Naive thymus-derived CD4-positive, alpha-beta T cell (primary cell): ENCODE measurements around the gene SYNE2. TPM values are rescaled to one million over a fixed set of nuclear protein-coding genes. Genes with fewer than 3 reads are reported as not detected.

Source experiments
- ATAC-seq: fragments of 150-1000 bp; cut with Tn5 transposase; 2 replicates; pipeline ENCODE4 v1.10.0; 2021; ENCODE audit warnings: mild to moderate bottlenecking, moderate library complexity
- CTCF ChIA-PET: fragments of 350-600 bp; sonication (Branson Sonifier 250); formaldehyde crosslinking; loops from one replicate; lab custom pipeline; 2021; ENCODE audit warnings: antibody characterized with exemption; lab: Charles Lee
- POLR2A ChIA-PET: fragments of 350-600 bp; sonication (Branson Sonifier 250); formaldehyde crosslinking; loops from one replicate; lab custom pipeline; 2021; ENCODE audit warnings: antibody characterized with exemption, inconsistent platforms; lab: Charles Lee
- DNase-seq, 9 donors: peaks; one replicate each; pipeline versions ENCODE4 v3.0.0 to v3.0.0-alpha.2; 2020 to 2022; ENCODE audit warnings: mixed read lengths in 1 of 9
- H3K27ac ChIP-seq: one replicate; pipeline ENCODE4 v1.7.0; 2013; ENCODE audit warnings: mild to moderate bottlenecking, low read depth, low read length, moderate library complexity
- H3K27me3 ChIP-seq, 2 donors: one replicate each; pipeline ENCODE4 v1.7.0; 2013; ENCODE audit warnings: low read length in 2 of 2, mild to moderate bottlenecking in 2 of 2, moderate library complexity in 2 of 2; ENCODE audit not compliant: control insufficient read depth in 2 of 2, insufficient read depth in 2 of 2
- H3K36me3 ChIP-seq, 3 experiments: 1 replicate in 2 of 3; 2 replicates in 1 of 3; pipeline ENCODE4 v1.7.0; 2013; ENCODE audit warnings: low read length in 3 of 3, mild to moderate bottlenecking in 3 of 3, moderate library complexity in 1 of 3; ENCODE audit not compliant: insufficient read depth in 3 of 3, control insufficient read depth in 2 of 3
- H3K4me1 ChIP-seq, 2 donors: one replicate each; pipeline ENCODE4 v1.7.0; 2013; ENCODE audit warnings: low read length in 2 of 2, mild to moderate bottlenecking in 2 of 2, moderate library complexity in 1 of 2; ENCODE audit not compliant: control insufficient read depth in 2 of 2, insufficient read depth in 2 of 2
- H3K4me3 ChIP-seq: 2 replicates; pipeline ENCODE4 v1.7.0; 2013; ENCODE audit warnings: mild to moderate bottlenecking, low read length
- H3K9me3 ChIP-seq, 3 experiments: 1 replicate in 2 of 3; 2 replicates in 1 of 3; pipeline ENCODE4 v1.7.0; 2013; ENCODE audit warnings: low read length in 3 of 3; ENCODE audit not compliant: control insufficient read depth in 2 of 3
- H3K27ac Mint-ChIP-seq, 9 donors: one replicate each; pipeline ENCODE4 v1.8.0; 2020 to 2022; ENCODE audit warnings: mixed read lengths in 9 of 9, mild to moderate bottlenecking in 8 of 9, moderate library complexity in 5 of 9, inconsistent platforms in 2 of 9
- H3K27me3 Mint-ChIP-seq, 5 donors: one replicate each; pipeline ENCODE4 v1.8.0; 2021 to 2022; ENCODE audit warnings: mixed read lengths in 5 of 5, mild to moderate bottlenecking in 1 of 5
- H3K36me3 Mint-ChIP-seq, 5 donors: one replicate each; pipeline ENCODE4 v1.8.0; 2020 to 2022; ENCODE audit warnings: mixed read lengths in 5 of 5, mild to moderate bottlenecking in 3 of 5, inconsistent platforms in 1 of 5
- H3K4me1 Mint-ChIP-seq, 7 donors: one replicate each; pipeline ENCODE4 v1.8.0; 2020 to 2022; ENCODE audit warnings: mixed read lengths in 7 of 7, mild to moderate bottlenecking in 3 of 7, inconsistent platforms in 1 of 7
- H3K4me3 Mint-ChIP-seq, 10 donors: one replicate each; pipeline ENCODE4 v1.8.0; 2020 to 2022; ENCODE audit warnings: mild to moderate bottlenecking in 10 of 10, mixed read lengths in 10 of 10, moderate library complexity in 6 of 10, inconsistent platforms in 2 of 10
- H3K9me3 Mint-ChIP-seq, 11 donors: one replicate each; pipeline ENCODE4 v1.8.0; 2020 to 2022; ENCODE audit warnings: mixed read lengths in 11 of 11, mild to moderate bottlenecking in 4 of 11, inconsistent platforms in 1 of 11, moderate library complexity in 1 of 11
- intact Hi-C, 2 donors: fragments of 100-400 bp; cut with micrococcal nuclease; formaldehyde crosslinking; loops; one replicate each; pipeline ENCODE4 v1.15.1; 2023
- polyA plus RNA-seq, 2 donors: library from polyadenylated mRNA; unstranded; fragments of 300-500 nt; fragmentation: Illumina TruSeq; gene quantifications; one replicate each; pipeline ENCODE4 v1.2.3, GENCODE V29; 2021
- total RNA-seq, 6 experiments: library from RNA in 5 of 6; stranded (reverse) in 5 of 6; gene quantifications; 1 replicate in 5 of 6; 2 replicates in 1 of 6; pipeline ENCODE4 v1.2.3 and lab custom pipeline; 2021 to 2026

The SYNE2 gene
- total and polyA plus RNA-seq, 7 experiments from 2014 or later, result 22.4 to 170 (median 139) TPM

DNA sequence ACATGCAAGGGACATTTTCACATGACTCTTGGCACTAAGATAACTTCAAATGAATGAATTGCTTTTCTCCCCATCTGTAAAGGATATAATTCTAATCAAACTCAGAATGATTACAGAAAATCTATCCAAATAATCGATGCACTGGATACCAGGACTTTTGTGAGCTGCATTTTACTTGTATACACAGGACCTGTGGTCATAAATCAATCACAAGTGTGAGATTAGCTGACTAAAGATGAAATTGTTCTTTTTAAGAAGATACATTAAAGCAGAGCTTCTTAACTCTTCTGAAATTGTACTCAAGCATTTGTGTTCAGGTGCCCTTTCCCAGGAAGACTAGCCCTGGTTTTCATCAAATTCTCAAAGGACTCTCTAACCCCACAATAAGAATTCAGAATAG is 375.1 kb downstream of the SYNE2 start:
- intact Hi-C loops, result no loop called here
- no peak for DNase-seq
- Histone ChIP-seq H3K27me3 (no peaks in the 10 kb centered on the region), H3K4me3 (no peak overlapping the region), H3K4me1 (no peaks in the 10 kb centered on the region), H3K9me3 (no peaks in the 10 kb centered on the region), H3K36me3 (peaks cover 11 to 47% (median 38%) of the 10 kb centered on the region in 3 experiments), H3K27ac (no peak overlapping the region)
- Mint-ChIP-seq H3K27me3 (no peaks in the 10 kb centered on the region), H3K27ac (peak overlapping the region in 2 of 9 donors; percentile 8 to 22), H3K4me1 (peaks cover 0 to 8% (median 0%) of the 10 kb centered on the region in 7 donors), H3K4me3 (no peak overlapping the region), H3K36me3 (peaks cover 4 to 42% (median 18%) of the 10 kb centered on the region in 5 donors), H3K9me3 (no peaks in the 10 kb centered on the region)
- ChIA-PET POLR2A (no interaction called here), CTCF (no interaction called here)
- ATAC-seq, result no peak

GRCh38 chr14:64229489-64229888 is 376.7 kb downstream of the SYNE2 start:
- H3K27ac Mint-ChIP-seq, result no peak overlapping the region
- DNase-seq (no peak), ATAC-seq (no peak)
- no peak overlapping the region for H3K4me3 Mint-ChIP-seq
- H3K9me3 ChIP-seq, result no peaks in the 10 kb centered on the region
- H3K4me3 ChIP-seq, result no peak overlapping the region
- H3K4me1 ChIP-seq, result no peaks in the 10 kb centered on the region
- peaks cover 0 to 30% (median 12%) of the 10 kb centered on the region in 5 donors for H3K36me3 Mint-ChIP-seq
- POLR2A ChIA-PET, result no interaction called here
- H3K27me3 ChIP-seq, result no peaks in the 10 kb centered on the region
- H3K9me3 Mint-ChIP-seq, result no peaks in the 10 kb centered on the region
- H3K27me3 Mint-ChIP-seq, result no peaks in the 10 kb centered on the region
- intact Hi-C loops, result no loop called here
- H3K27ac ChIP-seq, result no peak overlapping the region
- H3K4me1 Mint-ChIP-seq, result peaks cover 0 to 8% (median 0%) of the 10 kb centered on the region in 7 donors
- H3K36me3 ChIP-seq, result peaks cover 8 to 32% (median 23%) of the 10 kb centered on the region in 3 experiments
- CTCF ChIA-PET, result no interaction called here

DNA sequence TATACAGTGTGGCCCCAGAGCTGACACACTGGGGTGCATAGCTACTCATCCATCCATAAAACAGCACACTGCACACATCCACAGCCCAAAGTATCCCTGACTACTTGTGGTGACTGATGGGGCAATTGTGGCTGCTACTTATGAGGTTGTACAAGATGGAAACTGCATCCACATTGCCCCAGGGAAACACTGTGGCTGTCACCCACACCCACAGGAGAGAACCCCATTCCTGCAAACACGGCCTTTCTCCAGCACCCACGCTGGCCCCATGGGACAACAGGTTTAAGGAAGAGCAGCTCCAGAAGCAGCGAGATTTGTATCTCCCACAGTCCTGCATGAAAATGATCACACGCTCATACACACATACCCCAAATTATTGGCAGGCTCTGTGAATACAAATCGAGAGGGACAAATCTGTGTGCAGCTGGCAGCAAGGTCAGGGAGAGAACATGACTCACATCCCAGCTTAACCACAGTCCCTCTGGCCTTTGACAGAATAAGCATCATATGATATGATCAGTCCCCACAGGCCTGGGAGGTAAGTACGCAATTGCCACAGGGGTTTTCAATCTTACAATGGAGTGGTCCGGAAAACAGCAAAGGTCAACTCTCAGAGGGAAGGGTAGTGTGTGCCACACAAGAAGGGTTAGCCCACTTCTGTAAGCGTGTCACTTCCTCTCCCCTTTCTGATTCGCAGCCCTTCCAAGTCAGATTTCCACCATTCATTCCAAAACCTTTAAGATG is 379.5 kb downstream of the SYNE2 start:
- ChIA-PET POLR2A (no interaction called here), CTCF (no interaction called here)
- ATAC-seq, result no peak
- intact Hi-C loops, result no loop called here
- Mint-ChIP-seq H3K27me3 (peaks cover 0 to 4% (median 0%) of the 10 kb centered on the region in 5 donors), H3K36me3 (peaks cover 0 to 26% (median 9%) of the 10 kb centered on the region in 5 donors), H3K4me1 (peaks cover 0 to 12% (median 0%) of the 10 kb centered on the region in 7 donors), H3K4me3 (peak overlapping the region in 1 of 10 donors; percentile 21), H3K9me3 (no peaks in the 10 kb centered on the region), H3K27ac (peak overlapping the region in 3 of 9 donors; percentile 47 to 65 (median 53))
- Histone ChIP-seq H3K36me3 (peaks cover 0 to 15% (median 13%) of the 10 kb centered on the region in 3 experiments), H3K27me3 (no peaks in the 10 kb centered on the region), H3K4me3 (no peak overlapping the region), H3K4me1 (no peaks in the 10 kb centered on the region), H3K27ac (no peak overlapping the region), H3K9me3 (no peaks in the 10 kb centered on the region)
- no peak for DNase-seq

GRCh38 chr14:64232944-64233343 is 380.1 kb downstream of the SYNE2 start:
- no peaks in the 10 kb centered on the region for H3K9me3 ChIP-seq
- Mint-ChIP-seq H3K4me3 (no peak overlapping the region), H3K27me3 (peaks cover 0 to 6% (median 0%) of the 10 kb centered on the region in 5 donors), H3K36me3 (peaks cover 0 to 20% (median 9%) of the 10 kb centered on the region in 5 donors), H3K27ac (no peak overlapping the region), H3K9me3 (no peaks in the 10 kb centered on the region), H3K4me1 (peaks cover 0 to 12% (median 0%) of the 10 kb centered on the region in 7 donors)
- ChIA-PET CTCF (no interaction called here), POLR2A (no interaction called here)
- no peak for DNase-seq
- intact Hi-C loops, result no loop called here
- H3K4me3 ChIP-seq, result no peak overlapping the region
- ATAC-seq, result no peak
- H3K36me3 ChIP-seq, result peaks cover 0 to 9% (median 6%) of the 10 kb centered on the region in 3 experiments
- H3K4me1 ChIP-seq, result no peaks in the 10 kb centered on the region
- H3K27me3 ChIP-seq, result no peaks in the 10 kb centered on the region
- no peak overlapping the region for H3K27ac ChIP-seq

DNA sequence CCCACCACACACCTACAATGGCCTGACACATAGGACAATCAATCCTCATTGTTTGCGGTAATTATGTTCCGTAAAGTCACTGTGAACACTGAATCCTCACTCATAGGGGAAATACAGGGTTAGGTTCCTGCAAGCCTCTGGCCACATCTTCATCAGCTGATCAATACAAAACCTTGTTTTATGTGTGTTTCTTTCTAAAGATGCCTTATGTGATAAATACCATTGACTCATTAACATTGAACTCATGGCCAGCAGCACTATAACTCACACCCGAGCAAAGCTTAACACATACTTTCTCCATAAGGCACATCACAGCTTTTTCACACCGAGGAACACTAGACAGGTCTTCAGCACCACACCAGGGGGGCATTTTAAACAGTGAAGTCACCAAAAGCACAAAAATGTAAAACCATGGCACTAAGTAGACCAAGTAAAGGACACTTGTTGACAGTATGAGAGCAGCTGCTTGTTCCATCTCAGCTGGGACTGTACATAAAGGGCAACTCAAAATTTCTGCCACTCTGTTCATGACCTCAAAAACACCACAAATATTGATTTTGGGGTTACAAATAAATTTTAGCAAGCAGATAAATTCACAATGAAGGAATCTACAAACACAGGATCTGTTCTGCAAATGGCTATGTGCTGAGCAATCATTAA is 380.9 kb downstream of the SYNE2 start:
- CTCF ChIA-PET, result no interaction called here
- no peak overlapping the region for H3K4me3 ChIP-seq
- H3K27me3 ChIP-seq, result no peaks in the 10 kb centered on the region
- H3K4me1 ChIP-seq, result no peaks in the 10 kb centered on the region
- no peak for DNase-seq
- peaks cover 0 to 3% (median 1%) of the 10 kb centered on the region in 3 experiments for H3K36me3 ChIP-seq
- no peak for ATAC-seq
- no peaks in the 10 kb centered on the region for H3K9me3 Mint-ChIP-seq
- peak overlapping the region in 4 of 9 donors; percentile 1 to 61 (median 30) for H3K27ac Mint-ChIP-seq
- H3K4me3 Mint-ChIP-seq, result no peak overlapping the region
- peaks cover 0 to 12% (median 3%) of the 10 kb centered on the region in 5 donors for H3K36me3 Mint-ChIP-seq
- H3K27me3 Mint-ChIP-seq, result peaks cover 0 to 6% (median 0%) of the 10 kb centered on the region in 5 donors
- no peaks in the 10 kb centered on the region for H3K9me3 ChIP-seq
- no peak overlapping the region for H3K27ac ChIP-seq
- H3K4me1 Mint-ChIP-seq, result peaks cover 0 to 12% (median 0%) of the 10 kb centered on the region in 7 donors
- intact Hi-C loops, result no loop called here
- POLR2A ChIA-PET, result no interaction called here

- Histone ChIP-seq H3K4me1 (no peaks in the 10 kb centered on the region), H3K4me3 (no peak overlapping the region), H3K27ac (no peak overlapping the region), H3K9me3 (no peaks in the 10 kb centered on the region), H3K36me3 (no peaks in the 10 kb centered on the region), H3K27me3 (no peaks in the 10 kb centered on the region)
- CTCF ChIA-PET, result no interaction called here
- POLR2A ChIA-PET, result no interaction called here
- Mint-ChIP-seq H3K27ac (peak overlapping the region in 3 of 9 donors; percentile 41 to 69 (median 53)), H3K4me3 (no peak overlapping the region), H3K36me3 (peaks cover 0 to 6% (median 3%) of the 10 kb centered on the region in 5 donors), H3K4me1 (peaks cover 0 to 12% (median 0%) of the 10 kb centered on the region in 7 donors), H3K9me3 (no peaks in the 10 kb centered on the region), H3K27me3 (peaks cover 0 to 12% (median 0%) of the 10 kb centered on the region in 5 donors)
- intact Hi-C loops, result no loop called here
- DNase-seq (no peak), ATAC-seq (no peak)
These were observed 382.3 kb downstream of the SYNE2 start for GRCh38 chr14:64234877-64235651.
